ENCODE results near the gene CALCB.
"Not testable (repeated sequence)": the region's sequence is repeated elsewhere in the genome, so short reads cannot be mapped to it uniquely, and the experiment has no call there.

CALCB gene

GRCh38 chr11:15073361-15074205, at the start of gene CALCB:
Gene CALCB (plus strand): TSS chr11:15073593. CDS start chr11:15074719, 1,126 bp downstream.
- DNase-seq, result no peak

- DNase-seq, result no peak
Observed at GRCh38 chr11:15027011-15027410, 46.4 kb upstream of the CALCB start.

GRCh38 chr11:15027956-15028355, 45.4 kb upstream of the CALCB start:
- no peak for DNase-seq

- DNase-seq, result no peak
Observed at GRCh38 chr11:15028379-15028778, 45.0 kb upstream of the CALCB start.

- not testable (repeated sequence) for DNase-seq
Observed at GRCh38 chr11:15031945-15032344, 41.4 kb upstream of the CALCB start.

GRCh38 chr11:15034687-15035267, 38.6 kb upstream of the CALCB start:
- DNase-seq, result no peak

- no peak for DNase-seq
Observed at GRCh38 chr11:15035283-15035682, 38.1 kb upstream of the CALCB start.

GRCh38 chr11:15038963-15039362, 34.4 kb upstream of the CALCB start:
- DNase-seq, result no peak

- no peak for DNase-seq
Observed at GRCh38 chr11:15045209-15045608, 28.2 kb upstream of the CALCB start.

- DNase-seq, result no peak
Observed at GRCh38 chr11:15045891-15046290, 27.5 kb upstream of the CALCB start.

- DNase-seq, result not testable (repeated sequence)
Observed at GRCh38 chr11:15046673-15047072, 26.7 kb upstream of the CALCB start.

GRCh38 chr11:15048616-15049015, 24.8 kb upstream of the CALCB start:
- no peak for DNase-seq

- DNase-seq, result no peak
Observed at GRCh38 chr11:15053191-15053685, 20.2 kb upstream of the CALCB start.

- DNase-seq, result no peak
Observed at GRCh38 chr11:15055620-15056356, 17.6 kb upstream of the CALCB start.

GRCh38 chr11:15057329-15057728, 16.1 kb upstream of the CALCB start:
- DNase-seq, result no peak

- no peak for DNase-seq
Observed at GRCh38 chr11:15059132-15059915, 14.1 kb upstream of the CALCB start.

GRCh38 chr11:15062599-15062998, 10.8 kb upstream of the CALCB start:
- DNase-seq, result no peak

- DNase-seq, result not testable (repeated sequence)
Observed at GRCh38 chr11:15069751-15070150, 3.6 kb upstream of the CALCB start.

GRCh38 chr11:15071556-15072255, 1.7 kb upstream of the CALCB start:
- no peak for DNase-seq

GRCh38 chr11:15072551-15073143, 746 bp upstream of the CALCB start:
- no peak for DNase-seq
